Kidney (tissue), 14 donors: Measurements from ENCODE around the gene GRPEL1. TPM values are rescaled to one million over a fixed set of nuclear protein-coding genes. Genes with fewer than 3 reads are reported as not detected.

Experiments
- DNase-seq, 5 donors: peaks; one replicate each; pipeline ENCODE4 v3.0.0-alpha.2; 2013 to 2020
- FAIRE-seq: peaks from 2 replicates; lab custom pipeline; 2012; peaks lifted over from hg19 to GRCh38; lab: Jason Lieb, UNC
- H3K27ac ChIP-seq, 2 donors: one replicate each; pipeline ENCODE4 v1.7.0; 2013; ENCODE audit warnings: low read depth in 2 of 2, low read length in 2 of 2, inconsistent platforms in 1 of 2
- H3K27me3 ChIP-seq: one replicate; pipeline ENCODE4 v1.7.1; 2013; ENCODE audit warnings: low read length, inconsistent platforms; ENCODE audit not compliant: control insufficient read depth, insufficient read depth
- H3K36me3 ChIP-seq, 3 donors: one replicate each; pipeline versions ENCODE4 v1.7.0 to v1.7.1; 2013; ENCODE audit warnings: low read length in 3 of 3, control low read depth in 1 of 3, inconsistent platforms in 1 of 3; ENCODE audit not compliant: insufficient read depth in 3 of 3, control insufficient read depth in 2 of 3
- H3K4me1 ChIP-seq, 3 donors: one replicate each; pipeline versions ENCODE4 v1.7.0 to v1.7.1; 2013; ENCODE audit warnings: low read length in 3 of 3, inconsistent platforms in 1 of 3, low read depth in 1 of 3; ENCODE audit not compliant: control insufficient read depth in 2 of 3, insufficient read depth in 2 of 3
- H3K4me3 ChIP-seq, 3 donors: one replicate each; pipeline versions ENCODE4 v1.7.0 to v1.8.1; 2013; ENCODE audit warnings: low read length in 3 of 3, control low read depth in 1 of 3, inconsistent platforms in 1 of 3
- H3K9ac ChIP-seq, 3 donors: one replicate each; pipeline versions ENCODE4 v1.7.0 to v1.7.1; 2013; ENCODE audit warnings: low read length in 3 of 3, control low read depth in 1 of 3, inconsistent platforms in 1 of 3
- H3K9me3 ChIP-seq, 3 donors: one replicate each; pipeline versions ENCODE4 v1.7.0 to v1.7.1; 2013; ENCODE audit warnings: low read length in 3 of 3, control low read depth in 1 of 3, inconsistent platforms in 1 of 3; ENCODE audit not compliant: control insufficient read depth in 2 of 3, insufficient read depth in 1 of 3
- CTCF ChIP-seq: IDR thresholded peaks from 3 replicates; pipeline ENCODE4 v1.5.1; 2012; ENCODE audit warnings: mild to moderate bottlenecking, moderate library complexity, borderline replicate concordance; ENCODE audit not compliant: insufficient read depth; ENCODE audit errors: extremely low read depth
- intact Hi-C: fragments of 100-400 bp; cut with DNase I; formaldehyde crosslinking; loops from one replicate; pipeline ENCODE4 v1.11.1; 2022
- polyA plus RNA-seq: library from polyadenylated mRNA; stranded (reverse); fragments of 350-450 nt; fragmentation: Illumina TruSeq; extraction: RNeasy Lipid Tissue Mini Kit (QIAGEN cat#74804); gene quantifications from one replicate; pipeline ENCODE4 v1.2.3, GENCODE V29; 2014; ENCODE audit warnings: low read depth, low replicate concordance; ENCODE audit not compliant: insufficient read depth
- total RNA-seq: library from RNA; stranded (reverse); fragmentation: NEBNext Ultra II Directional; extraction: Animal tissue kit (Norgen Biotek cat#: 25700); gene quantifications from one replicate; pipeline ENCODE4 v1.2.1, GENCODE V29; 2021
- donor health status: control.
- donor health status: control.
- donor health status: control.
- donor health status: control.
- donor health status: control.
- donor health status: DM: yes; HTN: yes; CAD: no.
- donor health status: Normal renal cell carcinoma (clear cell type).

The GRPEL1 gene
- total and polyA plus RNA-seq, 2 donors from 2014 or later = 27.4 to 84.9 TPM

GRCh38 chr4:7068279-7068842 is 497 bp upstream of the GRPEL1 start:
- peak overlapping the region; percentile 55 to 82 (median 78) for H3K9ac ChIP-seq
- intact Hi-C loops = no loop called here
- H3K4me3 ChIP-seq = peak overlapping the region; percentile 64 to 89 (median 71)
- no peak for DNase-seq
- no peaks in the 10 kb centered on the region for H3K9me3 ChIP-seq
- peaks cover 4 to 21% (median 10%) of the 10 kb centered on the region in 3 donors for H3K4me1 ChIP-seq
- no peak for TF ChIP-seq CTCF
- no peaks in the 10 kb centered on the region for H3K27me3 ChIP-seq
- H3K36me3 ChIP-seq = peaks cover 0 to 16% (median 2%) of the 10 kb centered on the region in 3 donors
- peak overlapping the region; percentile 91 to 92 for H3K27ac ChIP-seq
- no peak for FAIRE-seq

- intact Hi-C loops = no loop called here
- peak overlapping the region; percentile 84 to 89 (median 87) for H3K4me3 ChIP-seq
- peak overlapping the region; percentile 91 to 92 for H3K27ac ChIP-seq
- TF ChIP-seq CTCF = no peak
- no peaks in the 10 kb centered on the region for H3K27me3 ChIP-seq
- FAIRE-seq = no peak
- peaks cover 0 to 24% (median 3%) of the 10 kb centered on the region in 3 donors for H3K36me3 ChIP-seq
- DNase-seq = no peak
- H3K9ac ChIP-seq = peak overlapping the region; percentile 27 to 83 (median 73)
- H3K4me1 ChIP-seq = peaks cover 4 to 21% (median 10%) of the 10 kb centered on the region in 3 donors
- H3K9me3 ChIP-seq = no peaks in the 10 kb centered on the region
These were observed 775 bp downstream of the GRPEL1 start for GRCh38 chr4:7067126-7067451.

GRCh38 chr4:7066493-7066892 is 1.4 kb downstream of the GRPEL1 start:
- peaks cover 0 to 30% (median 9%) of the 10 kb centered on the region in 3 donors for H3K36me3 ChIP-seq
- H3K4me1 ChIP-seq = peaks cover 4 to 21% (median 10%) of the 10 kb centered on the region in 3 donors
- H3K9ac ChIP-seq = peak overlapping the region in 1 of 3 donors; percentile 73
- FAIRE-seq (no peak), DNase-seq (no peak)
- no peaks in the 10 kb centered on the region for H3K27me3 ChIP-seq
- intact Hi-C loops = no loop called here
- H3K9me3 ChIP-seq = no peaks in the 10 kb centered on the region
- H3K4me3 ChIP-seq = peak overlapping the region in 2 of 3 donors; percentile 87 to 89
- no peak overlapping the region for H3K27ac ChIP-seq
- TF ChIP-seq CTCF = no peak
